Liver (tissue), 9 donors: ENCODE measurements around the gene ABCB9. TPM values are rescaled to one million over a fixed set of nuclear protein-coding genes. Genes with fewer than 3 reads are reported as not detected.

Experiments used
- DNase-seq: peaks from one replicate; pipeline ENCODE4 v3.0.0-alpha.2; 2017; ENCODE audit warnings: low spot score
- H3K27ac ChIP-seq, 2 donors: one replicate each; pipeline ENCODE4 v1.7.0; 2013; ENCODE audit warnings: inconsistent platforms in 2 of 2, low read length in 2 of 2, control low read depth in 1 of 2, low read depth in 1 of 2, mild to moderate bottlenecking in 1 of 2
- H3K27me3 ChIP-seq, 4 donors: one replicate each; pipeline versions ENCODE4 v1.6.1 to v1.7.0; 2013; ENCODE audit warnings: low read length in 3 of 4, inconsistent platforms in 1 of 4, mild to moderate bottlenecking in 1 of 4, moderate library complexity in 1 of 4; ENCODE audit not compliant: control insufficient read depth in 4 of 4, insufficient read depth in 4 of 4
- H3K36me3 ChIP-seq, 4 donors: one replicate each; pipeline versions ENCODE4 v1.6.1 to v1.7.0; 2013; ENCODE audit warnings: low read length in 3 of 4, mild to moderate bottlenecking in 3 of 4, low read depth in 1 of 4, moderate library complexity in 1 of 4; ENCODE audit not compliant: control insufficient read depth in 4 of 4, insufficient read depth in 3 of 4
- H3K4me1 ChIP-seq, 4 donors: one replicate each; pipeline versions ENCODE4 v1.6.1 to v1.7.0; 2013; ENCODE audit warnings: low read length in 3 of 4, mild to moderate bottlenecking in 3 of 4, moderate library complexity in 1 of 4; ENCODE audit not compliant: control insufficient read depth in 4 of 4, insufficient read depth in 4 of 4
- H3K4me3 ChIP-seq, 3 donors: one replicate each; pipeline versions ENCODE4 v1.6.1 to v1.7.0; 2013; ENCODE audit warnings: low read length in 3 of 3, control low read depth in 1 of 3, low read depth in 1 of 3, mild to moderate bottlenecking in 1 of 3
- H3K9ac ChIP-seq, 2 donors: one replicate each; pipeline ENCODE4 v1.7.0; 2013; ENCODE audit warnings: low read length in 2 of 2, mild to moderate bottlenecking in 2 of 2, moderate library complexity in 2 of 2, control low read depth in 1 of 2, low read depth in 1 of 2
- H3K9me3 ChIP-seq, 4 donors: one replicate each; pipeline versions ENCODE4 v1.6.1 to v1.7.0; 2013; ENCODE audit warnings: low read length in 3 of 4; ENCODE audit not compliant: control insufficient read depth in 4 of 4
- EGR1 ChIP-seq, 2 donors: IDR thresholded peaks; 2 replicates each; pipeline ENCODE4 v1.6.1; 2016 to 2018; ENCODE audit warnings: antibody characterized with exemption in 2 of 2, low read depth in 2 of 2
- FOXA1 ChIP-seq: IDR thresholded peaks from 2 replicates; pipeline ENCODE4 v1.6.1; 2016; ENCODE audit warnings: antibody characterized with exemption
- FOXA2 ChIP-seq: IDR thresholded peaks from 2 replicates; pipeline ENCODE4 v1.6.1; 2016; ENCODE audit warnings: antibody characterized with exemption
- GABPA ChIP-seq, 2 donors: IDR thresholded peaks in 1 of 2; conservative IDR thresholded peaks in 1 of 2; 2 replicates each; pipeline ENCODE4 v1.6.1; 2016; ENCODE audit warnings: antibody characterized with exemption in 2 of 2, mild to moderate bottlenecking in 1 of 2, moderate library complexity in 1 of 2
- HNF4G ChIP-seq: IDR thresholded peaks from 2 replicates; pipeline ENCODE4 v1.6.1; 2016; ENCODE audit warnings: antibody characterized with exemption
- JUND ChIP-seq, 2 donors: IDR thresholded peaks; 2 replicates each; pipeline ENCODE4 v1.6.1; 2016; ENCODE audit warnings: antibody characterized with exemption in 2 of 2
- NR2F2 ChIP-seq: IDR thresholded peaks from 2 replicates; pipeline ENCODE4 v1.6.1; 2016; ENCODE audit warnings: antibody characterized with exemption
- RXRA ChIP-seq, 2 donors: IDR thresholded peaks; 2 replicates each; pipeline ENCODE4 v1.6.1; 2017 to 2018; ENCODE audit warnings: antibody characterized with exemption in 2 of 2, mild to moderate bottlenecking in 1 of 2
- SP1 ChIP-seq: IDR thresholded peaks from 2 replicates; pipeline ENCODE4 v1.6.1; 2018; ENCODE audit warnings: antibody characterized with exemption, mild to moderate bottlenecking
- TAF1 ChIP-seq: conservative IDR thresholded peaks from 2 replicates; pipeline ENCODE4 v1.6.1; 2016; ENCODE audit warnings: antibody characterized with exemption, mild to moderate bottlenecking
- YY1 ChIP-seq: IDR thresholded peaks from 2 replicates; pipeline ENCODE4 v1.6.1; 2016; ENCODE audit warnings: antibody characterized with exemption, mild to moderate bottlenecking
- WGBS: extraction: QIAGEN DNeasy Blood & Tissue Kit; methylation state at CpG from one replicate; pipeline ENCODE4 v1.1.7; 2013; 5-methylcytosine and 5-hydroxymethylcytosine counted together
- polyA plus RNA-seq, 2 donors: library from polyadenylated mRNA; stranded (reverse) in 1 of 2; unstranded in 1 of 2; fragments of 200-250 nt in 1 of 2; fragments of >200 nt in 1 of 2; fragmentation: Nextera tagmentation in 1 of 2; extraction: Ambion mirVana in 1 of 2; gene quantifications; one replicate each; pipeline versions ENCODE4 v1.2.1 to v1.2.3, GENCODE V29; 2013 to 2015
- total RNA-seq, 2 donors: library from RNA; depleted of rRNA; stranded (reverse); fragments of >200 nt; gene quantifications; one replicate each; pipeline ENCODE4 v1.2.3, GENCODE V29; 2014
- TF ChIP-seq, protein P1 (sequence below): IDR thresholded peaks from 2 replicates; pipeline ENCODE4 v1.6.1; 2016; ENCODE audit warnings: antibody characterized with exemption
- TF ChIP-seq, protein P2 (sequence below): IDR thresholded peaks from 2 replicates; pipeline ENCODE4 v1.6.1; 2016; ENCODE audit warnings: antibody characterized with exemption, mild to moderate bottlenecking
- TF ChIP-seq, protein P3 (sequence below): IDR thresholded peaks from 2 replicates; pipeline ENCODE4 v1.6.1; 2016; ENCODE audit warnings: antibody characterized with exemption
- TF ChIP-seq, protein P4 (sequence below): fragments of 150-350 bp; IDR thresholded peaks from 2 replicates; pipeline ENCODE4 v1.5.1; 2017; ENCODE audit warnings: improper control_type of control experiment, low read depth, low read length; ENCODE audit not compliant: missing input control
- donor health status: healthy.
- donor health status: healthy.
- donor health status: healthy.
- donor health status: healthy.
- donor health status: healthy.

ABCB9 gene
- total and polyA plus RNA-seq, 4 donors = 0.29 to 3.3 (median 1.3) TPM

DNA sequence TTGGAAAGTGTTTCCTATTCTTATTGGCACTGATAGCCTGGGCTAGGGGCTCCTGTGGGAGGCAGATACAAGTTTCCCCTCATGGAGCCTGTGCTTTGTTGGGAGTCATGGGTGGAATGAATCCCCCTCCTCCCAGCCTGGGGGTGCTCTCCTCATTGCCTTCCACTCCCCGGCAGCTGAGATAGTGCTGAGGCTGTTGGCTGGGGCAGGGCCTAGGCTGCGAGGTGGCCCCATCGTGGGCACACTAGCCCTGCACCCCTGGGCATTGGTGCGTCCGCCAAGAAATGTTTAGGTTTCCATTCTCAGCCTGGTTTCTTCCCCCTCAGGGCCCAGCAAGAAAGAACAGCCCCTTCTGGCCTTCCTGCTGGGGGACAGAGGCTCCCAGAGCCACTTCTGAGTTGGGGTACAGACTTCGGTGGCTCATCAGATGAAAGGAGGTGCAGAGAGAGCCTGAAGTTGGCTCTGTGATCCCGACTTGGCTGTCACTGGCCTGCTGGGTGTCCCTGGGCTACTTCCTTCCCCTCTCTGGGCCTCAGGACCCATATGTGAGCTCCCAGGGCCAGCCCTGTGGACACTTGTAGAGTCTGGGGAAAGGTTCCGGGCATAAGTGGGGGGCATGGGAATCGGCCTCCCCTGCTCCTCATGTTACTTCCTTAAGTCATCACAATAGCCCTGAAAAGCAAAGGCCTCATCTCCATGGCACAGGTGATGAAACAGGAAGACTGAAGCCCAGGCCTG lies 11.6 kb upstream of the ABCB9 start:
- H3K27me3 ChIP-seq = no peaks in the 10 kb centered on the region
- H3K9me3 ChIP-seq = no peaks in the 10 kb centered on the region
- no peak overlapping the region for H3K4me3 ChIP-seq
- TF ChIP-seq FOXA1 (no peak), JUND (IDR thresholded peaks at IDR 0.05) (no peak), EGR1 (IDR thresholded peaks at IDR 0.05; ENCODE audit: low read depth in 2 of 2) (no peak), HNF4G (no peak), NR2F2 (no peak), TAF1 (no peak), RXRA (IDR thresholded peaks at IDR 0.05) (no peak), GABPA (IDR thresholded peaks at IDR 0.05 in 1 of 2, conservative IDR thresholded peaks at IDR 0.05 in 1 of 2) (no peak), SP1 (no peak), YY1 (no peak)
- TF ChIP-seq, protein P1, sequence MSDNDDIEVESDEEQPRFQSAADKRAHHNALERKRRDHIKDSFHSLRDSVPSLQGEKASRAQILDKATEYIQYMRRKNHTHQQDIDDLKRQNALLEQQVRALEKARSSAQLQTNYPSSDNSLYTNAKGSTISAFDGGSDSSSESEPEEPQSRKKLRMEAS = no peak
- TF ChIP-seq, protein P2, sequence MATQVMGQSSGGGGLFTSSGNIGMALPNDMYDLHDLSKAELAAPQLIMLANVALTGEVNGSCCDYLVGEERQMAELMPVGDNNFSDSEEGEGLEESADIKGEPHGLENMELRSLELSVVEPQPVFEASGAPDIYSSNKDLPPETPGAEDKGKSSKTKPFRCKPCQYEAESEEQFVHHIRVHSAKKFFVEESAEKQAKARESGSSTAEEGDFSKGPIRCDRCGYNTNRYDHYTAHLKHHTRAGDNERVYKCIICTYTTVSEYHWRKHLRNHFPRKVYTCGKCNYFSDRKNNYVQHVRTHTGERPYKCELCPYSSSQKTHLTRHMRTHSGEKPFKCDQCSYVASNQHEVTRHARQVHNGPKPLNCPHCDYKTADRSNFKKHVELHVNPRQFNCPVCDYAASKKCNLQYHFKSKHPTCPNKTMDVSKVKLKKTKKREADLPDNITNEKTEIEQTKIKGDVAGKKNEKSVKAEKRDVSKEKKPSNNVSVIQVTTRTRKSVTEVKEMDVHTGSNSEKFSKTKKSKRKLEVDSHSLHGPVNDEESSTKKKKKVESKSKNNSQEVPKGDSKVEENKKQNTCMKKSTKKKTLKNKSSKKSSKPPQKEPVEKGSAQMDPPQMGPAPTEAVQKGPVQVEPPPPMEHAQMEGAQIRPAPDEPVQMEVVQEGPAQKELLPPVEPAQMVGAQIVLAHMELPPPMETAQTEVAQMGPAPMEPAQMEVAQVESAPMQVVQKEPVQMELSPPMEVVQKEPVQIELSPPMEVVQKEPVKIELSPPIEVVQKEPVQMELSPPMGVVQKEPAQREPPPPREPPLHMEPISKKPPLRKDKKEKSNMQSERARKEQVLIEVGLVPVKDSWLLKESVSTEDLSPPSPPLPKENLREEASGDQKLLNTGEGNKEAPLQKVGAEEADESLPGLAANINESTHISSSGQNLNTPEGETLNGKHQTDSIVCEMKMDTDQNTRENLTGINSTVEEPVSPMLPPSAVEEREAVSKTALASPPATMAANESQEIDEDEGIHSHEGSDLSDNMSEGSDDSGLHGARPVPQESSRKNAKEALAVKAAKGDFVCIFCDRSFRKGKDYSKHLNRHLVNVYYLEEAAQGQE = no peak
- TF ChIP-seq, protein P3, sequence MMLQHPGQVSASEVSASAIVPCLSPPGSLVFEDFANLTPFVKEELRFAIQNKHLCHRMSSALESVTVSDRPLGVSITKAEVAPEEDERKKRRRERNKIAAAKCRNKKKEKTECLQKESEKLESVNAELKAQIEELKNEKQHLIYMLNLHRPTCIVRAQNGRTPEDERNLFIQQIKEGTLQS = no peak
- WGBS = 93% methylated on average over 9 of the region's 9 CpGs
- DNase-seq = no peak
- peaks cover 4 to 74% (median 58%) of the 10 kb centered on the region in 4 donors for H3K4me1 ChIP-seq
- H3K36me3 ChIP-seq = peaks cover 0 to 3% (median 2%) of the 10 kb centered on the region in 4 donors
- H3K27ac ChIP-seq = no peak overlapping the region
- H3K9ac ChIP-seq = no peak overlapping the region

DNA sequence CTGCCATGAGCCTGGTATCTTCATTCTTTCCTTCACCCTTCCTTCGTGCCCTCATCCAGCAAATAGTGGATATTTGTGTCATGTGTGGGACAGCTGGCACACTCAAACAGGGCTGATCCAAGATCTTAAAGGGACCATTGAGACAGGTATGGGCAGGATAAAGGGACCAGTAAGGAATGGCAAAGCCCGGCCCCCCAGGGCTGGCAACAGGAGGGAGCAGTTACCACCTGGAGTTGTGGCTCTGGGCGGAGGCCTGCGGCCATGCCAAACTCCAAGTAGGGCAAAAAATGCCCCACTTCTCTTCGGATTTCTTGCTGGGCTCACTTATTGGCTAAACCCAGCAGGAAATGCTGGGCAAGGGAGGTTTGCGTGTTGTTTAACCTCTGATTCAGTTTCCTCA lies 10.9 kb upstream of the ABCB9 start:
- Histone ChIP-seq H3K4me1 (peaks cover under 1 to 67% (median 52%) of the 10 kb centered on the region in 4 donors), H3K27ac (no peak overlapping the region), H3K4me3 (no peak overlapping the region), H3K27me3 (no peaks in the 10 kb centered on the region), H3K36me3 (peaks cover 0 to 3% (median under 1%) of the 10 kb centered on the region in 4 donors), H3K9ac (no peak overlapping the region), H3K9me3 (no peaks in the 10 kb centered on the region)
- 91% methylated on average over 6 of the region's 6 CpGs for WGBS
- no peak for DNase-seq
- TF ChIP-seq FOXA2 (no peak), EGR1 (IDR thresholded peaks at IDR 0.05; ENCODE audit: low read depth in 2 of 2) (no peak), JUND (IDR thresholded peaks at IDR 0.05) (no peak), RXRA (IDR thresholded peaks at IDR 0.05) (no peak), HNF4G (no peak), GABPA (IDR thresholded peaks at IDR 0.05 in 1 of 2, conservative IDR thresholded peaks at IDR 0.05 in 1 of 2) (no peak), SP1 (no peak), FOXA1 (no peak)
- TF ChIP-seq, protein P2 = no peak
- TF ChIP-seq, protein P3 = no peak
- TF ChIP-seq, protein P4, sequence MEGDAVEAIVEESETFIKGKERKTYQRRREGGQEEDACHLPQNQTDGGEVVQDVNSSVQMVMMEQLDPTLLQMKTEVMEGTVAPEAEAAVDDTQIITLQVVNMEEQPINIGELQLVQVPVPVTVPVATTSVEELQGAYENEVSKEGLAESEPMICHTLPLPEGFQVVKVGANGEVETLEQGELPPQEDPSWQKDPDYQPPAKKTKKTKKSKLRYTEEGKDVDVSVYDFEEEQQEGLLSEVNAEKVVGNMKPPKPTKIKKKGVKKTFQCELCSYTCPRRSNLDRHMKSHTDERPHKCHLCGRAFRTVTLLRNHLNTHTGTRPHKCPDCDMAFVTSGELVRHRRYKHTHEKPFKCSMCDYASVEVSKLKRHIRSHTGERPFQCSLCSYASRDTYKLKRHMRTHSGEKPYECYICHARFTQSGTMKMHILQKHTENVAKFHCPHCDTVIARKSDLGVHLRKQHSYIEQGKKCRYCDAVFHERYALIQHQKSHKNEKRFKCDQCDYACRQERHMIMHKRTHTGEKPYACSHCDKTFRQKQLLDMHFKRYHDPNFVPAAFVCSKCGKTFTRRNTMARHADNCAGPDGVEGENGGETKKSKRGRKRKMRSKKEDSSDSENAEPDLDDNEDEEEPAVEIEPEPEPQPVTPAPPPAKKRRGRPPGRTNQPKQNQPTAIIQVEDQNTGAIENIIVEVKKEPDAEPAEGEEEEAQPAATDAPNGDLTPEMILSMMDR = no peak
- TF ChIP-seq, protein P1 = no peak
